Activated CD4-positive, CD25-positive, alpha-beta regulatory T cell treated with anti-CD3 and anti-CD28 coated beads, Interleukin-2, amount 50 U/mL, for 72 hours (primary cell): Measurements from ENCODE around the gene DEPP1.

Source experiments
- DNase-seq: peaks from one replicate; pipeline ENCODE4 v3.0.0; 2021

The DEPP1 gene

DNA sequence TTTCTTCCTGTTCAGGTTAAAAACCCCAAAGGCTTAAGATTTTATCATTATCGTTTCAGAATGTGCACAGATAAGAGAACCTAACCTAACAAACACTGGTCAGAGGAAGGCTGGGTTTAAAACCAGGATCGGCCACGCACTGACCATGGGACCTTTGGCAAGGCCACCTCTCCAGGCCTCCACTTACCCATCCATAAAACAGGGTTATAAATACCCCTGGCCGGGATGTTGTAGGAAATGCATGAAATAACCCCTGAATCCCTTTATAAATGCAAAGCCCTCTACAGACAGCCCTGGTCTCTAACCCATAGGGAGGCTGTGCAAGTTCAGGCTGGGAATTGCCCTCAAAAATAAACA, 418 bp downstream of the DEPP1 start:
- DNase-seq = no peak

GRCh38 chr10:44977287-44978212, 1.1 kb downstream of the DEPP1 start:
- DNase-seq = no peak

DNA sequence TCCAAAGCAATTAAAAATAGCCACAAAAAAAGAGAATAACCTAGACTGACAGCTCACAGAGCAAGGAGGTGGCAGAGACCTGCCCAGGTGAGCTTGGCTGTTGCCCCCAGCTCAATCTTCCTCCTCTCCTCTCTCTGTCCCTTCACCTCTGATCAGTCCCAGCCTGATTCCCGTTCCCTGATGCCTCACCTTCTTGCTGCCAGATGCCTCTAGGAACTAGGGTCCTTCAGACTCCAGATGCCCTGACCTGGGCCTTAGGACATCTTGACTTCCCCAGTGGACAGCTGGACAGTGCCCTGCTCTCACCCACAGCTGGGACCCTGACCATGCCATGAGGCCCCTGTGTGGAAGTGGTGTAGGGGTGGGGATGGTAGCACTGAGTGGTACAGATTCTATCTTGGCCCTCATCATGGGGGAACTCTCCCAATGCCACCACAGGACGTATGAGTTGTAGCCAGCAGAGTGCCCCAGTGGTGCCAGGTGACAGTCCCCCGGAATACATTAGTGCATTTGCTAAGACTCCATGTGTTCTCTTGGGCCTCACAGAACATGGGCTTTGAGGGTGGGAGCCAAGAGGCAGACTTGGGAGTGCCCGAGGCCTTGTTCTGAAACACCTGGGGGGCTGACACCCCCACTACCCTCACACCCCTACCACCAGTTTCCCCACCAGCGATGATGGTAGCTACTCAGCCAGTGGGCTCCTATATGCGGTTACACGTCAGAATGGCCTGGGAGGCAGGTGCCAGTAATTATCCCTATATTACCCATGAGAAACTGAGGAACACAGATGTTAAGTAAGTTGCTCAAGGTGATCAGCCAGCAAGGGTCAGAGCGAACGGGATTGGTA, 2.0 kb downstream of the DEPP1 start:
- no peak for DNase-seq

GRCh38 chr10:44975431-44976331, 2.9 kb downstream of the DEPP1 start:
- DNase-seq = no peak

GRCh38 chr10:44974628-44975430, 3.8 kb downstream of the DEPP1 start:
- peak; percentile 78 for DNase-seq

- no peak for DNase-seq
Observed at GRCh38 chr10:44974082-44974627, 4.5 kb downstream of the DEPP1 start.

DNA sequence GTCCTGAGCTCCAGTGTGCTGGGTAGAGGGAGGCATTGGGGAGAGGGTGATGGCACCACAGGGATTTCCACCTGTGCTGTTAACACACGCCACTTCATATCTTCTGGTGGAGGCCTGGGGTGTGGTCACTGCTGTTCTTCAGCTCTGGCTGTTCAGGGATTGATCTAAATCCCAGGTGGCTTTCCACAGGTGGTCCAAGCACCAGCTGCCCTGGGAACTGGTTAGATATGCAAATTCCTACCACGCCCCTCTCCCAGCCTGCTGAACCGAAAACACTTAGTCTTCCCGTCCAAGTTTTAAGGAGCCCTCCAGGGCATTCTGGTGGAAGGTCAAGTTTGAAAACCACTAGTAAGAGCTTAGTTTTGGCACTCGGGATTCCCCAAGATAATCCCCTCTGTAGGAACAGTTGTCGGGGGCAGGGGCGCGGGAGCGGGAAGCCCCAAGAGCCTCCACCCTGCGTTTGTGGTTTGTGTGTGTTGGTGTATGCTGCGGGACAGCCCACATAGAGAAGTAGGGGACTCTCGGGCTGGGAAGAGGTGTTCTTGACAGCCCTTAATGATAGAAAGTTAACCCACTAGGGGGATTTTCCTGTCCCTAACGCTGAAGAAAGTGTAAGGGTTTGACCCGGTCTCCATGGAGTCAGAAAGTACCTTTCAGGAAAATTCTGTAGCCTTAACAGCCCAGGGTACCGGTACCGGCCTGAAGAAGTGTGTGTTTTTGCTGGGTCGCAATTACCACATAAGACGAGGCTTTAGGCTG, 5.1 kb downstream of the DEPP1 start:
- no peak for DNase-seq

- DNase-seq = no peak
Observed at GRCh38 chr10:44972874-44973306, 5.7 kb downstream of the DEPP1 start.

DNA sequence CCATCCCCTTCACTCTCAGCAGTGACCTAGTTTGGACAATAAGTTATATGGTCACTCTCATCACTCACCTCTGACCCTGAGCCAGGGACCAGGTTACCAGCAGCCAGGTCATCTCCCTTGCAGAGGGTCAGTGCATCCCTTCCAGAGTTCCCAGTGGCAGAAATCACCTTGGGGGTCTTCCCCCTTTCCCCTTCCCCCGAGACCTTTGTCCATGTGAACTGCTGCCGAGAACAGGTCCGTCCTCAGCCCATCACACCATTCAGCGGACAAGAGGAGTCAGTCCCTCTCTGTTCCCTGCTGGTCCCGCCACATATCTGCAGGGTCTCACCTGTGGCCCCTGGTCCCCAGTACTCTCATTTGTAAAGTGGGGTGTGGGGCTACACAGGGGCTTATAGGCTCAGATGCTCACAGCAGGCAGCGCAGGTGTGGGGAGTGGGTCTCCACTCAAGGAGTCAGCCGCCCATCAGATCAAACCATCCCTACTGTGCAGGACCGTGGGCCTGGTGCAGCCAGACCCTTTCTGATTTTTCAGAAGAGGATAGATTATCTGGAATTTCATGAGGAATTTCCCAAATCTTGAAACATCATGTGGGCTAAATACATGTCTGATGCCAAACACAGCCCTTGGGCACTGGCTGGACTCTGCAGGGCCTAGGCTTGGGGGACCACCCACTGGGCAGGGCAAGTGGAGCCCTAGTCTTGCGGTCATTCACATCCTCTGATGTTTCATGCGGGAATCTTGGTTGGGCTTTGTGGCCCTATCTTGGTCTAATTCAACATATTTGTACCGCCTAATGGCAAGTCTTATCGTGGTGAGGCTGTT, 6.5 kb downstream of the DEPP1 start:
- no peak for DNase-seq

- DNase-seq = no peak
Observed at GRCh38 chr10:44971434-44971833, 7.2 kb downstream of the DEPP1 start.

- DNase-seq = no peak
Observed at GRCh38 chr10:44970812-44971395, 7.7 kb downstream of the DEPP1 start.

DNA sequence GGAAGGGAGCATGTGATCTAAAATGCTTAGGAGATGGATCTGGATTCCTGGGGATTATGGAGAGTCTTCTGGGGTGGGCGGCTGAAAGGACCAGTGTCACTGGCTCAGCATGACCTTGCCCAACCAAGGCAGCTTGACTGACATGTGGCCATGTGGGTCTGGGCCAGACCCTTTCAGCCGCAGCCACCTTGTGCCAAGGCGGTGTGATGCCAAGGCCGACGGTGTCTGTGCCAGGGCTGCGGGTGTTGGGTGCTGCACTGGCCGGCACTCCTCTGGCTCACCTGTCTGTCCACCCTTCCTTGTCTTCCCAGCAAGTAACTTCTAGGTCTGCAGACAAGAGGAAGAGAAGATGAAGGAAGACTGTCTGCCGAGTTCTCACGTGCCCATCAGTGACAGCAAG, 8.8 kb downstream of the DEPP1 start:
- no peak for DNase-seq

DNA sequence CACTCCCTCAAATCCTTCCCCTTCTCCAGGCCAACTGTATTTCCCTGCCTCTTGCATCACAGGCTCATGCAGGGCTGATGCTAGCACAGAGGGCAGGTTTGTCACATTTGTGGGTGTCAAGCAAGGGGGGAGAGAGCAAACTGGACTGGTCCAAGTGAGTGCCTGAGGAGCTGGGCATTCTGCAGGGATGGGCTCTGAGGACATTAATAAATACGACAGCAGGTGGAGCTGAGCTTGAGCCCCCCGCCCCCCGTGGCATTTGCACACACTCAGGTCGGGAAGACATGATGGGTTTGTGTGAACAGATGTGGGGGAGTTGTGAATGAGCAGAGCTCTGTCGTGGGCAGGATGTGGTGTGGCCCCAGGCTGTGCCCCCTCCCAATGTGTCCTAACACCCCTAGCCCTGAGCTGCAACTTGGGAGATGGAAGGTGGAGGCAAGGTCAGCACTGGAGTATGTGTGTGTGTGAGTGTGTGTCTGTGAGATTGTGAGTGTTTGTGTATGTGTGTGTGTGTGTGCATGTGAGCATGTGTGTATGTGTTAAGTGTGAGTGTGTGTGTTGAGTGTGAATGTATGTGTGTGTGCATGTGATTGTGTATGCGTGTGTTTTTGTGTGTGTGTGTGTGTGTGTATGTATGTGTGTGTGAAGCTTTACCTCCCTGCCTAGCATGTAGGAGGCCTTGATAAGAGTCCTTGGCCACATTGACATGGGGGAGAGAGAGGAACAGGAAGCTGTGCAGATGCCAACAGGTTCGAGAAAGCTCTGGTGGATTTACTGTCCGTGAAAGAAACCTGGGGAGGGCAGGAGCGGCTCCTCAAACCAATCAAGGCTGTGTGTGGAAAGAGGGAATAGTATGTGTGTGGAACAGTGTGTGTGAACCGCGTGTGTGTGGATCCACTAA, 9.9 kb downstream of the DEPP1 start:
- no peak for DNase-seq

- no peak for DNase-seq
Observed at GRCh38 chr10:44968091-44968490, 10.5 kb downstream of the DEPP1 start.

GRCh38 chr10:44967616-44968015, 11.0 kb downstream of the DEPP1 start:
- DNase-seq = no peak

GRCh38 chr10:44966816-44967509, 11.6 kb downstream of the DEPP1 start:
- DNase-seq = peak; percentile 19

DNA sequence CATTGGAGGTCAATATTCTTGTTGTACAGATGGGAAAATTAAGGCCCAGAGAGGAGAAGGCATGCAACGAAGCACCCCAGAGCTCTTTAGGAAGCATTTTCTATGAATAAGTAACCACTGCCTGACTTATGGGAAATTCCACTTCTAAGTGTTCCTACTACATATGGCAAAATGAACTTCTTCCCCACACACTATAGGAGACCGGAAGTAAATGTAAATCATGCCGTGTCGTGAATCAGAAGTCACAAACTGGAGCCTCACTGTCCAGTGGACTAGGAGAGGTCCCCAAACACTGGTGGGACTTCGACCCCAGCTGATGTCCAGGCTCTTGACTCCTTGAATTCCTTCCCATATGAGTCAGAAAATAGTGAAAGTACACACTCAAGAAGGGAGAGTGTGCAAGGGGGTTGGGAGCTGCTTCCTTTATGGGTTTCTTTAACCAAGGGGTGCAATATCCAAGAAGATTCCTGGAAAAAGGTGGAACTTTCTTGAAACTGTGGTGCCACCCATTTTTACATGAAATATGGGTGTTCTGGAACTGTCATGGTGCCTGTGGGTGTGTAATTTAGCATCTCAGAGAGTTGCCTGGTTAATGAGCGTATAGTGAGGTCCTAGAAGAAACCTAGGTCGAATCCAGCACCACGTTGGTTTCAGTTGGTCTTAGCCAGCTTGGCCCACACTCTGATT, 12.3 kb downstream of the DEPP1 start:
- peak; percentile 8 for DNase-seq
